RCC 7860 (cell line): Measurements from ENCODE around the gene ERH.

Experiments
- DNase-seq: peaks from one replicate; pipeline ENCODE4 v3.0.0-alpha.2; 2015; ENCODE audit warnings: low spot score
- FAIRE-seq: peaks from 2 replicates; lab custom pipeline; 2012; peaks lifted over from hg19 to GRCh38; lab: Jason Lieb, UNC

Gene ERH

DNA sequence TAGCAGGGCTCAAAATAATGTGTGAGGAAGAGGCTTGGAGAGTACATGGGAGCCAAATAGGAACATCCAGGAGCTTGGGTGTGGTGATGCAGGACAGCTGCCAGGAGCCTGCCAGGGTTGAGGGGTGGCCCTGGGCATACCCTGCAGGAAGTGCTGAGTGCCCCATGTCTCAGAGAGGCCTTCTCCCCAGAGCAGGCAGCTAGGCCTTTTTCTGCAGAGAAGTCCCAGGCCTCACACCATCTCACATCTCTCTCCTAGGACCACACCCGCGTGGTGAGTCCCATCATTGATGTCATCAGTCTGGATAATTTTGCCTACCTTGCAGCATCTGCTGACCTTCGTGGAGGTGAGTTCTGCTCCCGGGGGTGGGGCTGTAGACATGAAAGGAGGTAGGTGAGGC is 66.9 kb downstream of the ERH start:
- DNase-seq = no peak
- FAIRE-seq = no peak
